Amniotic epithelial cell (primary cell): ENCODE data around the gene FAT3.

Experiments used
- DNase-seq: peaks from one replicate; pipeline ENCODE4 v3.0.0-alpha.2; 2010; ENCODE audit warnings: low read depth

Gene FAT3

GRCh38 chr11:92227959-92228935 is 3.6 kb downstream of the FAT3 start:
- DNase-seq, result no peak

- DNase-seq, result no peak
Measured at GRCh38 chr11:92236856-92237255, 12.2 kb downstream of the FAT3 start.

GRCh38 chr11:92240916-92241315 is 16.3 kb downstream of the FAT3 start:
- no peak for DNase-seq

- DNase-seq, result no peak
Measured at GRCh38 chr11:92245700-92246271, 21.2 kb downstream of the FAT3 start.

- no peak for DNase-seq
Measured at GRCh38 chr11:92246630-92247029, 22.0 kb downstream of the FAT3 start.

- DNase-seq, result no peak
Measured at GRCh38 chr11:92249156-92249753, 24.6 kb downstream of the FAT3 start.

- DNase-seq, result peak; percentile 72
Measured at GRCh38 chr11:92251980-92252379, 27.4 kb downstream of the FAT3 start.

GRCh38 chr11:92253421-92253820 is 28.8 kb downstream of the FAT3 start:
- no peak for DNase-seq

GRCh38 chr11:92253945-92254344 is 29.3 kb downstream of the FAT3 start:
- no peak for DNase-seq

GRCh38 chr11:92257536-92257935 is 32.9 kb downstream of the FAT3 start:
- DNase-seq, result peak; percentile 26

- DNase-seq, result no peak
Measured at GRCh38 chr11:92259861-92260260, 35.2 kb downstream of the FAT3 start.

- no peak for DNase-seq
Measured at GRCh38 chr11:92264350-92264749, 39.7 kb downstream of the FAT3 start.

GRCh38 chr11:92266806-92267205 is 42.2 kb downstream of the FAT3 start:
- DNase-seq, result no peak

- DNase-seq, result no peak
Measured at GRCh38 chr11:92267278-92267677, 42.7 kb downstream of the FAT3 start.

GRCh38 chr11:92267968-92268367 is 43.4 kb downstream of the FAT3 start:
- DNase-seq, result no peak

- no peak for DNase-seq
Measured at GRCh38 chr11:92268546-92268945, 43.9 kb downstream of the FAT3 start.

GRCh38 chr11:92269021-92269420 is 44.4 kb downstream of the FAT3 start:
- peak; percentile 61 for DNase-seq

- no peak for DNase-seq
Measured at GRCh38 chr11:92269841-92270240, 45.2 kb downstream of the FAT3 start.

GRCh38 chr11:92272651-92273050 is 48.0 kb downstream of the FAT3 start:
- no peak for DNase-seq
